Activated T-helper 1 cell treated with anti-CD3 and anti-CD28 coated beads, Interleukin-12 subunit alpha, Interleukin-12 subunit beta, Interleukin-2, Interleukin-4 antibody, amounts not matched to agents 30 ng/mL and 10 ng/mL and 1 ng/mL, durations not matched to agents 14 hours and 24 hours and 36 hours (primary cell): Measurements from ENCODE around the gene APC. TPM values are rescaled to one million over a fixed set of nuclear protein-coding genes. Genes with fewer than 3 reads are reported as not detected.

ENCODE experiments used
- DNase-seq: peaks from one replicate; pipeline ENCODE4 v3.0.0; 2021; ENCODE audit warnings: low spot score
- H3K27ac Mint-ChIP-seq: one replicate; pipeline ENCODE4 v1.8.0; 2021; ENCODE audit warnings: mild to moderate bottlenecking, mixed read lengths
- H3K27me3 Mint-ChIP-seq: one replicate; pipeline ENCODE4 v1.8.0; 2022; ENCODE audit warnings: mild to moderate bottlenecking, moderate library complexity, mixed read lengths; ENCODE audit not compliant: insufficient read depth
- H3K36me3 Mint-ChIP-seq: one replicate; pipeline ENCODE4 v1.8.0; 2021; ENCODE audit warnings: low read depth, mixed read lengths
- H3K4me1 Mint-ChIP-seq: one replicate; pipeline ENCODE4 v1.8.0; 2021; ENCODE audit warnings: low read depth, mixed read lengths
- H3K4me3 Mint-ChIP-seq: one replicate; pipeline ENCODE4 v1.8.0; 2021; ENCODE audit warnings: mild to moderate bottlenecking, moderate library complexity, mixed read lengths
- H3K9me3 Mint-ChIP-seq: one replicate; pipeline ENCODE4 v1.8.0; 2021; ENCODE audit warnings: mixed read lengths
- intact Hi-C: fragments of 100-400 bp; cut with micrococcal nuclease; formaldehyde crosslinking; loops from one replicate; pipeline ENCODE4 v1.15.1; 2024
- total RNA-seq: library from RNA; stranded (reverse); gene quantifications from 2 replicates; pipeline ENCODE4 v1.2.3, GENCODE V29; 2022

Gene APC
- total RNA-seq, 1 donor from 2014 or later = 20.3 TPM

- DNase-seq = no peak
- intact Hi-C loops = loop anchor here (5.0 kb wide), 1 partner anchor 51 kb away; no protein-coding TSS in a partner anchor
- Mint-ChIP-seq H3K36me3 (peaks cover 6% of the 10 kb centered on the region), H3K27ac (no peak overlapping the region), H3K27me3 (peaks cover 2% of the 10 kb centered on the region), H3K4me3 (no peak overlapping the region), H3K4me1 (peaks cover 4% of the 10 kb centered on the region), H3K9me3 (no peaks in the 10 kb centered on the region)
Observed at GRCh38 chr5:112758676-112759075, 21.0 kb downstream of the APC start.

- Mint-ChIP-seq H3K4me3 (no peak overlapping the region), H3K27me3 (peaks cover 2% of the 10 kb centered on the region), H3K4me1 (peaks cover 4% of the 10 kb centered on the region), H3K36me3 (peaks cover 2% of the 10 kb centered on the region), H3K9me3 (no peaks in the 10 kb centered on the region), H3K27ac (no peak overlapping the region)
- intact Hi-C loops = no loop called here
- no peak for DNase-seq
Observed at GRCh38 chr5:112762113-112762810, 24.6 kb downstream of the APC start.

GRCh38 chr5:112763165-112763564, 25.5 kb downstream of the APC start:
- Mint-ChIP-seq H3K36me3 (peaks cover 2% of the 10 kb centered on the region), H3K4me1 (no peaks in the 10 kb centered on the region), H3K9me3 (no peaks in the 10 kb centered on the region), H3K27ac (no peak overlapping the region), H3K4me3 (no peak overlapping the region), H3K27me3 (peaks cover 2% of the 10 kb centered on the region)
- intact Hi-C loops = no loop called here
- DNase-seq = no peak

DNA sequence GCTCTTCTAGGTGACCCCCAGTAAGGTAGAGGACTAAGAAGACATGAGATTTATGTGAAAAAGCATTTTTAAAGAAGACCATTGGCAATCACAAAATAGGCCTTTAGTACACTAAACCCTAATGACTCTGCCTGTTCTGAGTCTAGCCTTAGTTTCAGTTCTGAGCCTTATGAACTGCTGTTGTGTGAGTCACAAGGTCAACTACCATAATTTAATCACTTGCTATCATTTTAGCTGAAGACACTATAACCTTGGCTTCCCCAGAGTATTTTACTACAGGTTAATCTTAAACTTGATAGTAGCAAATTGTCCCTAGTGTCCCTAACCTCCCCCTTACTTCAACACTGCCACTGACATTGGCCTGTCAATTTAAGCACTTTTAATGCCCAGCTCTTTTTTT, 34.4 kb downstream of the APC start:
- H3K9me3 Mint-ChIP-seq = no peaks in the 10 kb centered on the region
- intact Hi-C loops = no loop called here
- H3K27ac Mint-ChIP-seq = no peak overlapping the region
- no peak overlapping the region for H3K4me3 Mint-ChIP-seq
- H3K36me3 Mint-ChIP-seq = peaks cover 4% of the 10 kb centered on the region
- no peak for DNase-seq
- no peaks in the 10 kb centered on the region for H3K27me3 Mint-ChIP-seq
- H3K4me1 Mint-ChIP-seq = no peaks in the 10 kb centered on the region

DNA sequence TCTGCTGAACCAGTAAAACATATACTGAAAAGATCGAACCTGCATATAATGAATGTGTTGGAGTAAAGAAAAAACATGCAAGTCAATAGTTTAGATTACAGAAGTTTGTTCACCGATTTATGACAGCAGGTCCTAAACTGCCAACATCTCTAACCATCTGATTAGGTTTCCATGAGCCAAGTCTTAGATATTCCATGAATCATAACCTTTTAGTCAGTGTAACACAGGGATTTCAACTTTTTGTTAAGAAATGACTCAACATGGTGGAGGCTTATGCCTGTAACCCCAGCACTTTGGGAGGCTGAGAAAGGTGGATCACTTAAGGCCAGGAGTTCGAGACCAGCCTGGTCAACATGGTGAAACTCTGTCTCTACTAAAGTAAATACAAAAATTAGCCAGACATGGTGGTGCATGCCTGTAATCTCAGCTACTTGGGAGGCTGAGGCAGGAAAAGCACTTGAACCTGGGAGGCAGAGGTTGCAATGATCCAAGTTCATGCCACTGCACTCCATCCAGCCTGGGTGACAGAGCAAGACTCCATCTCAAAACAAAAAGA, 38.7 kb downstream of the APC start:
- intact Hi-C loops = no loop called here
- Mint-ChIP-seq H3K4me3 (no peak overlapping the region), H3K4me1 (no peaks in the 10 kb centered on the region), H3K27me3 (no peaks in the 10 kb centered on the region), H3K9me3 (no peaks in the 10 kb centered on the region), H3K36me3 (peaks cover 12% of the 10 kb centered on the region), H3K27ac (no peak overlapping the region)
- DNase-seq = no peak

- H3K4me3 Mint-ChIP-seq = no peak overlapping the region
- intact Hi-C loops = no loop called here
- H3K9me3 Mint-ChIP-seq = no peaks in the 10 kb centered on the region
- no peaks in the 10 kb centered on the region for H3K4me1 Mint-ChIP-seq
- DNase-seq = no peak
- H3K36me3 Mint-ChIP-seq = peaks cover 12% of the 10 kb centered on the region
- no peak overlapping the region for H3K27ac Mint-ChIP-seq
- no peaks in the 10 kb centered on the region for H3K27me3 Mint-ChIP-seq
Observed at GRCh38 chr5:112779531-112779930, 41.8 kb downstream of the APC start.

DNA sequence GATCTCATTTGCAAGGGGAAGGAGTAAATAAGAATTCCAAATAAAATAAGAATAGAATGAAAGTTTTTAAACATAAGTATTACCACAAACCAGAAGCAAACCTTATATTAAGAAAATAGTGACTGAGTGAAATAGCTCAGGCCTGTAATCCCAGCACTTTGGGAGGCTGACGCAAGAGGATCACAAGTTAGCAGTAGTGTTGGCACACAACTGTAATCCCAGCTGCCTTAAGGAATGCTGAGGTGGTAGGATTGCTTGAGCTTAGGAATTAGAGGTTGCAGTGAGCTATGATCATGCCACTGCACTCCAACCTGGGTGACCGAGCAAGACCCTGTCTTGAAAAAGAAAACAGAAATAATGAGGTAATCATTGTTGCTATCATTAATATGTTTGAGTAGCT, 47.0 kb downstream of the APC start:
- no peak for DNase-seq
- peaks cover 8% of the 10 kb centered on the region for H3K36me3 Mint-ChIP-seq

GRCh38 chr5:112787261-112787660, 49.6 kb downstream of the APC start:
- intact Hi-C loops = no loop called here
- H3K9me3 Mint-ChIP-seq = no peaks in the 10 kb centered on the region
- H3K4me3 Mint-ChIP-seq = no peak overlapping the region
- no peak overlapping the region for H3K27ac Mint-ChIP-seq
- no peak for DNase-seq
- H3K4me1 Mint-ChIP-seq = no peaks in the 10 kb centered on the region
- H3K36me3 Mint-ChIP-seq = peaks cover 2% of the 10 kb centered on the region
- H3K27me3 Mint-ChIP-seq = no peaks in the 10 kb centered on the region

More for the DNA sequence above, 47.0 kb downstream of the APC start:
- H3K27me3 Mint-ChIP-seq = no peaks in the 10 kb centered on the region
- no peak overlapping the region for H3K27ac Mint-ChIP-seq
- no peaks in the 10 kb centered on the region for H3K4me1 Mint-ChIP-seq
- H3K4me3 Mint-ChIP-seq = no peak overlapping the region
- intact Hi-C loops = no loop called here
- H3K9me3 Mint-ChIP-seq = no peaks in the 10 kb centered on the region

DNA sequence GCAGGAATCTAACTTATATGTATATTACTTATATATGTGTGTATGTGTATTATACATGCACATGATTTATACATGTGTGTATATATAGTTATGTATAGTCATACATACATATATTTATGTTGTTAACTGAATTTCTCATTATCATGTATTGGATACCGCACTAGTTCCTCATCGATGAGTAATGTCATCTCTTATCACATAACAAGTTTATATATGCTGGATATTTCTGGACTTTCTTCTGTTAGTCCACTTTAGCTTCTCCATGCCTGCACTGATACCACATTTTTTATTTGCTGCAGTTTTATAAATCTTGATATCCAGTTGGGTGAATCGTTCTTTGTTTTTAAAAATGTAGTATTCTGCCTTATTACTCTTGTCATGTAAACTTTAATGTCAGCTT, 50.2 kb downstream of the APC start:
- no peak overlapping the region for H3K4me3 Mint-ChIP-seq
- no peaks in the 10 kb centered on the region for H3K4me1 Mint-ChIP-seq

GRCh38 chr5:112793201-112793600, 55.5 kb downstream of the APC start:
- H3K9me3 Mint-ChIP-seq = no peaks in the 10 kb centered on the region
- H3K4me3 Mint-ChIP-seq = no peak overlapping the region
- DNase-seq = no peak
- intact Hi-C loops = no loop called here
- H3K27me3 Mint-ChIP-seq = no peaks in the 10 kb centered on the region
- peaks cover 20% of the 10 kb centered on the region for H3K36me3 Mint-ChIP-seq
- no peaks in the 10 kb centered on the region for H3K4me1 Mint-ChIP-seq
- no peak overlapping the region for H3K27ac Mint-ChIP-seq

More for the DNA sequence above, 50.2 kb downstream of the APC start:
- no peak for DNase-seq
- intact Hi-C loops = no loop called here
- H3K27me3 Mint-ChIP-seq = no peaks in the 10 kb centered on the region
- no peaks in the 10 kb centered on the region for H3K9me3 Mint-ChIP-seq
- peaks cover 2% of the 10 kb centered on the region for H3K36me3 Mint-ChIP-seq
- H3K27ac Mint-ChIP-seq = no peak overlapping the region

DNA sequence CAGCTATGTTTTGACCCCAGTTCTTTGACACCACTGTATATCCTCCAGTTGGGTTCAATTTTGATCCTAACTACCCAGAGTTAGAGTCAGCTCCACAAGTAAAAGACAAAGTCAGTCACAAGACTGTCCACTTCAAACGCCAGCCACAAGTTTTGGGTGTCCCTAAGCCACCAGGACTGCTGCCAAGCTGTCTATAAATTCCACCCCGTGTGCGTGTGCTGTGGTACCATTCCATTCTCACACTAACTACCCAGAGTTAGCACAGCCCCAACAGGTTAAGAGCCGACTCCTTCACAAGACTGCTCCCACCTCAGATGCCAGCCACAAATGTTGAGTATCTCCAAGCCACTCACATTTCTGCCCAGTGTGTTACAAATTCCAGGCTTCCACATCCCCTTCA, 56.7 kb downstream of the APC start:
- intact Hi-C loops = no loop called here
- no peaks in the 10 kb centered on the region for H3K4me1 Mint-ChIP-seq
- no peak overlapping the region for H3K4me3 Mint-ChIP-seq
- peaks cover 21% of the 10 kb centered on the region for H3K36me3 Mint-ChIP-seq
- H3K9me3 Mint-ChIP-seq = no peaks in the 10 kb centered on the region
- no peak overlapping the region for H3K27ac Mint-ChIP-seq
- no peak for DNase-seq
- no peaks in the 10 kb centered on the region for H3K27me3 Mint-ChIP-seq

DNA sequence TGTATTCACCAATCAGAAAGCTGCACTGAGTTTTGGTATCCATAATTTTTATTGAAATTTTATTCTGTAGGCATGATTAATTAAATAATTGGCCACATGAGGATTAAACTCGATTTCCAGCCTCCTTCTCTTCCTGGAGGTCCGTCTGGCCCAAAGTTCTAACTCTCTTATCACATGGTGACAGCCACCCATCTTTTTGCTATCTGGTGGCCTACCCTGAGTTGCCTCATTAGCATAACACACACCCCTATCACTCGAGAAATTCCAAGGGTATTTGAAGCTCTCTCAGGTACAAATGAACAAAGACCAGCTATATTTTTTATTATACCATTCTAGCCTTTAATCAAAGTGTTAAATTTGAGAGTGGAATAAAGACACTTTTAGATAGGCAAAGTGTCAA, 57.7 kb downstream of the APC start:
- Mint-ChIP-seq H3K4me3 (no peak overlapping the region), H3K27ac (no peak overlapping the region), H3K27me3 (no peaks in the 10 kb centered on the region), H3K9me3 (no peaks in the 10 kb centered on the region), H3K36me3 (peaks cover 23% of the 10 kb centered on the region), H3K4me1 (no peaks in the 10 kb centered on the region)
- intact Hi-C loops = no loop called here
- DNase-seq = no peak

- no peaks in the 10 kb centered on the region for H3K9me3 Mint-ChIP-seq
- no peaks in the 10 kb centered on the region for H3K4me1 Mint-ChIP-seq
- H3K36me3 Mint-ChIP-seq = peaks cover 23% of the 10 kb centered on the region
- no peaks in the 10 kb centered on the region for H3K27me3 Mint-ChIP-seq
- H3K27ac Mint-ChIP-seq = no peak overlapping the region
- intact Hi-C loops = no loop called here
- H3K4me3 Mint-ChIP-seq = no peak overlapping the region
- DNase-seq = no peak
Observed at GRCh38 chr5:112795944-112796678, 58.4 kb downstream of the APC start.
